GM12873 (cell line): ENCODE measurements around the gene NCOA3.

Experiments used
- CTCF ChIP-seq: IDR thresholded peaks from 2 replicates; pipeline ENCODE4 v1.5.1; 2012; ENCODE audit warnings: low read depth, mild to moderate bottlenecking, moderate library complexity, low read length, control low read depth; ENCODE audit not compliant: insufficient read depth; ENCODE audit errors: missing control alignments

NCOA3 gene

GRCh38 chr20:47492284-47492683, 9.4 kb upstream of the NCOA3 start:
- TF ChIP-seq CTCF: no peak

GRCh38 chr20:47493175-47493962, 8.3 kb upstream of the NCOA3 start:
- TF ChIP-seq CTCF: no peak

- no peak for TF ChIP-seq CTCF
These were observed 7.8 kb upstream of the NCOA3 start for GRCh38 chr20:47493963-47494293.

- no peak for TF ChIP-seq CTCF
These were observed 5.6 kb upstream of the NCOA3 start for GRCh38 chr20:47496118-47496517.

- TF ChIP-seq CTCF: no peak
These were observed 3.1 kb upstream of the NCOA3 start for GRCh38 chr20:47498606-47499005.

GRCh38 chr20:47499053-47499452, 2.6 kb upstream of the NCOA3 start:
- no peak for TF ChIP-seq CTCF

- no peak for TF ChIP-seq CTCF
These were observed 1.1 kb upstream of the NCOA3 start for GRCh38 chr20:47500554-47500953.
